Activated T-helper 2 cell treated with anti-CD3 and anti-CD28 coated beads, Interferon-gamma antibody, Interleukin-2, Interleukin-4, amounts not matched to agents 10 μg/mL and 5 μg/mL and 100 μg/mL, durations not matched to agents 14 hours and 24 hours and 36 hours (primary cell): ENCODE data around the gene TLR3. TPM values are rescaled to one million over a fixed set of nuclear protein-coding genes. Genes with fewer than 3 reads are reported as not detected.
"Not testable (repeated sequence)": the region's sequence is repeated elsewhere in the genome, so short reads cannot be mapped to it uniquely, and the experiment has no call there.

ENCODE experiments used
- DNase-seq: peaks from one replicate; pipeline ENCODE4 v3.0.0; 2021; ENCODE audit warnings: low spot score
- H3K27ac Mint-ChIP-seq: one replicate; pipeline ENCODE4 v1.8.0; 2021; ENCODE audit warnings: mixed read lengths
- H3K27me3 Mint-ChIP-seq: one replicate; pipeline ENCODE4 v1.8.0; 2021; ENCODE audit warnings: low read depth, mixed read lengths
- H3K36me3 Mint-ChIP-seq: one replicate; pipeline ENCODE4 v1.8.0; 2021; ENCODE audit warnings: low read depth, mixed read lengths
- H3K4me1 Mint-ChIP-seq: one replicate; pipeline ENCODE4 v1.8.0; 2021; ENCODE audit warnings: low read depth, mixed read lengths
- H3K4me3 Mint-ChIP-seq: one replicate; pipeline ENCODE4 v1.8.0; 2021; ENCODE audit warnings: low read depth, mild to moderate bottlenecking, moderate library complexity, mixed read lengths
- H3K9me3 Mint-ChIP-seq: one replicate; pipeline ENCODE4 v1.8.0; 2021; ENCODE audit warnings: mixed read lengths
- intact Hi-C: fragments of 100-400 bp; cut with micrococcal nuclease; formaldehyde crosslinking; loops from one replicate; pipeline ENCODE4 v1.15.1; 2023
- total RNA-seq: library from RNA; stranded (reverse); gene quantifications from 2 replicates; pipeline ENCODE4 v1.2.3, GENCODE V29; 2022

Gene TLR3
- total RNA-seq, 1 donor from 2014 or later, result not detected

DNA sequence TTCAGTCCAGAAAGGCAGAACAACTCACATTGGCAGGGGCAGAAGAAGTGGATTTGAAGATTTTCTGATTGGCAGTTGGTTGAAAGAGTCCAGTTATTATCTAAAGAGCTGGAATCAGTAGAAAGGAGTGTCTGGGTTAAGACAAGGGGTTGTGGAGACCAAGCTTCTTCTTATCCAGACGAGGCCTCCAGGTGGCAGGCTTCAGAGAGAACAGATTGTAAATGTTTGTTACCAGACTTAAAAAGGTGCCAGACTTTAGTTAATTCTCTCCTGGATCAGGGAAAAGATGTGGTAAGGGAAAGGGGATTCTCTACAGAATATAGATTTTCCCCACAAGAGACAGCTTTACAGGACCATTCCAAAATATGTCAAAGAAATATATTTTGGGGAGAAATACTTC lies 36.7 kb upstream of the TLR3 start:
- no peak for DNase-seq
- Mint-ChIP-seq H3K27ac (no peak overlapping the region), H3K4me1 (no peaks in the 10 kb centered on the region), H3K4me3 (no peak overlapping the region), H3K9me3 (no peaks in the 10 kb centered on the region), H3K27me3 (peaks cover 8% of the 10 kb centered on the region), H3K36me3 (no peaks in the 10 kb centered on the region)
- intact Hi-C loops, result no loop called here

- H3K27me3 Mint-ChIP-seq, result peaks cover 8% of the 10 kb centered on the region
- no peaks in the 10 kb centered on the region for H3K9me3 Mint-ChIP-seq
- intact Hi-C loops, result no loop called here
- H3K27ac Mint-ChIP-seq, result no peak overlapping the region
- H3K36me3 Mint-ChIP-seq, result no peaks in the 10 kb centered on the region
- no peak for DNase-seq
- no peak overlapping the region for H3K4me3 Mint-ChIP-seq
- no peaks in the 10 kb centered on the region for H3K4me1 Mint-ChIP-seq
Measured at GRCh38 chr4:186033027-186033426, 35.9 kb upstream of the TLR3 start.

GRCh38 chr4:186034613-186035012 lies 34.3 kb upstream of the TLR3 start:
- H3K4me3 Mint-ChIP-seq, intact Hi-C loops, H3K4me1 Mint-ChIP-seq, H3K27me3 Mint-ChIP-seq, H3K9me3 Mint-ChIP-seq, H3K27ac Mint-ChIP-seq, DNase-seq, H3K36me3 Mint-ChIP-seq: not testable (repeated sequence)

DNA sequence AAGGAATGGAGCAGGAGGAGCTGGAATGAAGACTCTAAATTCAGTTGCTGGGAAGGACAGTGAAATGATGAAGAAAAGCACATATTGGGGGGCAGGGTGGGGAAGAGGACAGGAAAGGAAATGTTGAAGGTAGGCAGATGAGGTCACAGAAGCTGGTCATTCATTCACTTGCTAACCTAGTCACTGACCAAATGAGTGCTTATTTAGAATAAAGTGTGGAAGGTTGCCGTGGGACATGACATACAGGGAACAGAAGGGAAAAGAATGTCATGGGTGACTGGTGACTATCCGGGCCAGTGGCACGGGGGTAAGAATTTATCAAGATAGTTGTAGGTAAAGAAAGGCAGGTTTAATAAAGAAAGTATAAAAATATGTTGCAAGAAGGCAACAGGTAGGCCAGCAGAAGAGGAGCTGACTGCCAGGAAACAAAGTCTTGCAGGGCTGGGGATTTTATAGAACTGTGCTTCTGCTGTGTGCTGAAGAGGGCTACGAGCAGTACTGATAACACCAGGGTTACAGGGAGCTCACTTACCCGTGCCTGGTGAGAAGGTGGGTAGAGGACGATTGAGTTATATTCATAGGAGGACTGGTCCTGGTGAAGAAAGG lies 31.9 kb upstream of the TLR3 start:
- H3K27me3 Mint-ChIP-seq, result peaks cover 6% of the 10 kb centered on the region

DNA sequence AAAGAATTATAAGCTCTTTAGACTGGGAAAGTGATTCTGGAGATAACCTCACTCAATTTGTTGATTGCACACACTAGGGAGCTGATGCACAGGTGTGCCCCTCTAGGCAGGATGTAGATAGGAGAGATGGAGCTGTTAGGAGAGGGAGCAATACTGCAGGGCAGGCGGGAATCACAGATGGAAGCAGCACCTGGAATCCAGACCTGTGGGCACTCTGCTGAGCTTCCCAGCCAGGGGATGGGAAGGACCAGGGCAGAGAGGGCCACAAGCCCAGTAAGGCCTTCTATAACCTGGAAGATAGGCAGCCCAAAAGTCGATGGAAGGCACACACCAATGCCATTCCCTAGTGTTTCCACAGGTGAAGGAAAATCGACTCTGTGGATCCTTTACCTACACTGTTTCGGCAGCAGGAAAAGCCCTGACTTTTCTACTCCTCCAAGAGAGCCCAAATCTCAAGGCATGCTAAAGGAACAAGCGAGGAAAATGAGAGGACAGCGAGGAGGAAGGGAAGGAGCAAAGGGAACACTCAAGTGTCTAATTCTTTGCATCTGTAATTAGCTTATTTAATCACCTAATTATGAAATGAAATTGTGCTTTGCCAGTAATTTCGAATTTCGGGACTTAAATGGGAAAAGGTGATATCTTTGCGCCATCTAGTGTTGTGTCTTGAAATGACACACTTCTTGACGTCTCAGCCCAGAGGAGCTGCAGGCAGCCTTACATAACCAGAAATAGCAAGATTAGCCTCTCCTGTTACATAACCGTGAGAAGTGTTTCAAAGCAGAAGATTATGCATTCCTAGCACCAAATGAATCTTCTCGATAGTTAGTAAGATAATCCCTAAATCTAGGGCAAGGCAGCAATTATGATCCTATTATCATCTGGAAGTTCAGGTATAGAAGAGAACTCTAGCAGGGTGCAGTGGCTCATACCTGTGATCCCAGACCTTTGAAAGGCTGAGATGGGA lies 31.0 kb upstream of the TLR3 start:
- no peaks in the 10 kb centered on the region for H3K36me3 Mint-ChIP-seq
- no peaks in the 10 kb centered on the region for H3K9me3 Mint-ChIP-seq
- peaks cover 6% of the 10 kb centered on the region for H3K27me3 Mint-ChIP-seq
- DNase-seq, result no peak
- H3K4me1 Mint-ChIP-seq, result no peaks in the 10 kb centered on the region
- no peak overlapping the region for H3K4me3 Mint-ChIP-seq
- intact Hi-C loops, result loop anchor here (2.0 kb wide), 1 partner anchor 397 kb away; no protein-coding TSS in a partner anchor
- no peak overlapping the region for H3K27ac Mint-ChIP-seq

More for the DNA sequence above, 31.9 kb upstream of the TLR3 start:
- Mint-ChIP-seq H3K9me3 (no peaks in the 10 kb centered on the region), H3K4me3 (no peak overlapping the region), H3K27ac (no peak overlapping the region), H3K36me3 (no peaks in the 10 kb centered on the region), H3K4me1 (no peaks in the 10 kb centered on the region)
- intact Hi-C loops, result no loop called here
- DNase-seq, result no peak

- no peak overlapping the region for H3K27ac Mint-ChIP-seq
- H3K27me3 Mint-ChIP-seq, result peaks cover 6% of the 10 kb centered on the region
- H3K4me3 Mint-ChIP-seq, result no peak overlapping the region
- H3K36me3 Mint-ChIP-seq, result no peaks in the 10 kb centered on the region
- no peaks in the 10 kb centered on the region for H3K9me3 Mint-ChIP-seq
- intact Hi-C loops, result loop anchor here (2.0 kb wide), 1 partner anchor 399 kb away; no protein-coding TSS in a partner anchor
- H3K4me1 Mint-ChIP-seq, result no peaks in the 10 kb centered on the region
- DNase-seq, result no peak
Measured at GRCh38 chr4:186039697-186040096, 29.3 kb upstream of the TLR3 start.

DNA sequence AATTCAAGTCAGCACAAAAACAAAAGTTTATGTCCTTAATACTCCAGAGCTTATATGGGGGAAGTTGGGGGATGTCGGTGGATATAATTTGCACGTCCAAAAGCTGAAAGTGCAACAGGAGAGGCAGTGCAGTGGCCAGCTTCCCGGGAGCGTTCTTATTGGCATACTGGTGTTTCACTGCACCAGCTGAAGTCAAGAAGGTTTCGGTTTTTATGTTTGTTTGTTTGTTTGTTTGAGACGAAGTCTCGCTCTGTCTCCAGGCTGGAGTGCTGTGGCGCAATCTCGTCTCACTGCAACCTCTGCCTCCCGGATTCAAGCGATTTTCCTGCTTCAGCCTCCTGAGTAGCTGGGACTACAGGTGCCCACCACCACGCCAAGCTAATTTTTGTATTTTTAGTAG lies 28.6 kb upstream of the TLR3 start:
- no peak for DNase-seq
- no peaks in the 10 kb centered on the region for H3K9me3 Mint-ChIP-seq
- no peak overlapping the region for H3K27ac Mint-ChIP-seq
- H3K27me3 Mint-ChIP-seq, result peaks cover 6% of the 10 kb centered on the region
- H3K4me1 Mint-ChIP-seq, result no peaks in the 10 kb centered on the region
- intact Hi-C loops, result no loop called here
- no peaks in the 10 kb centered on the region for H3K36me3 Mint-ChIP-seq
- no peak overlapping the region for H3K4me3 Mint-ChIP-seq

GRCh38 chr4:186047501-186047900 lies 21.5 kb upstream of the TLR3 start:
- H3K27ac Mint-ChIP-seq, DNase-seq, H3K27me3 Mint-ChIP-seq, intact Hi-C loops, H3K4me1 Mint-ChIP-seq, H3K4me3 Mint-ChIP-seq, H3K36me3 Mint-ChIP-seq, H3K9me3 Mint-ChIP-seq: not testable (repeated sequence)

DNA sequence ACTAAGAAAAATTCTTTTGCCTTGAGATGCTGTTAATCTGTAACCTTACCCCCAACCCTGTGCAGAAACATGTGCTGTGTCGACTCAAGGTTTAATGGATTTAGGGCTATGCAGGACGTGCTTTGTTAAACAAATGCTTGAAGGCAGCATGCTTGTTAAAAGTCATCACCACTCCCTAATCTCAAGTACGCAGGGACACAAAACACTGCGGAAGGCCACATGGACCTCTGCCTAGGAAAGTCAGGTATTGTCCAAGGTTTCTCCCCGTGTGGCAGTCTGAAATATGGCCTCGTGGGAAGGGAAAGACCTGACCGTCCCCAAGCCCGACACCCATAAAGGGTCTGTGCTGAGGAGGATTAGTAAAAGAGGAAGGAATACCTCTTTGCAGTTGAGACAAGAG lies 18.8 kb upstream of the TLR3 start:
- H3K9me3 Mint-ChIP-seq, H3K4me3 Mint-ChIP-seq, H3K4me1 Mint-ChIP-seq, intact Hi-C loops, H3K36me3 Mint-ChIP-seq, DNase-seq, H3K27ac Mint-ChIP-seq, H3K27me3 Mint-ChIP-seq: not testable (repeated sequence)

DNA sequence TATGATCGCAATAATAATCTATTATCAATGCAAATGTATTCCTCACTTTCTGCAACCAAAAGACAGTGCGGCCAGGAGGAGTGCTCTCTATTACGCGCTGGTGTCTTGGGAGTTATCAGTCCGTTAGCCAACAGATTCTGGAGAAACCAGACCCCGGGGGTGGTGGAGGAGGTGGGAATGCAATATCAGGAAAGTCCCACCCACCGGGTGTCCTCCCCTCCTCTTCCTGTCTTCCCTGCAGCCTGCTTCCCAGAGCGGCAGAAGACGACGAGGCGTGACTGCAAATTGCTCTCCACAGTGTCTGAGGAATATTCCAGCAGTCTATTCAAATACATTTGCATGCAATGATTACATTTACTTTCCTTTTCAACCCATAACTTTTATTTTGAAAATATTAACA lies 17.9 kb upstream of the TLR3 start:
- Mint-ChIP-seq H3K36me3 (no peaks in the 10 kb centered on the region), H3K27ac (no peak overlapping the region), H3K9me3 (no peaks in the 10 kb centered on the region), H3K27me3 (no peaks in the 10 kb centered on the region), H3K4me3 (no peak overlapping the region), H3K4me1 (no peaks in the 10 kb centered on the region)
- no peak for DNase-seq
- intact Hi-C loops, result no loop called here

GRCh38 chr4:186058253-186058979 lies 10.5 kb upstream of the TLR3 start:
- Mint-ChIP-seq H3K27ac (no peak overlapping the region), H3K36me3 (no peaks in the 10 kb centered on the region), H3K9me3 (peaks cover 8% of the 10 kb centered on the region), H3K27me3 (peaks cover 9% of the 10 kb centered on the region), H3K4me3 (no peak overlapping the region), H3K4me1 (no peaks in the 10 kb centered on the region)
- DNase-seq, result no peak
- intact Hi-C loops, result no loop called here

DNA sequence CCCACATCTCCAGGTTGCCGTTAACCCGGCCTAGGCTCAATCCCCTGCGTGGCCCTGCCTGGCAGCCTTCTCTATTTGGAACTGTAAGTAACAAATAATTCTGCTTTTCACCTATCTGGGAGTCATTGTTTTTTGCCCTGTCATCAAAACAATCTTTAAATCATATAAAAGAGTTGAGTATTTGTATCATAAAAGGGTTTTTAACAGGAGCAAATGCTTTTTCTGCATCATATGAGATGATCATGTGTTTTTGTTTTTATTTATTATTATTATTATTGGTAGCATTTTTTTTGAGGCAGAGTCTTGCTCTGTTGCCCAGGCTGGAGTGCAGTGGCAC lies 10.0 kb upstream of the TLR3 start:
- Mint-ChIP-seq H3K27ac (no peak overlapping the region), H3K27me3 (peaks cover 12% of the 10 kb centered on the region), H3K4me1 (no peaks in the 10 kb centered on the region), H3K36me3 (no peaks in the 10 kb centered on the region), H3K9me3 (peaks cover 8% of the 10 kb centered on the region), H3K4me3 (no peak overlapping the region)
- intact Hi-C loops, result no loop called here
- DNase-seq, result no peak

DNA sequence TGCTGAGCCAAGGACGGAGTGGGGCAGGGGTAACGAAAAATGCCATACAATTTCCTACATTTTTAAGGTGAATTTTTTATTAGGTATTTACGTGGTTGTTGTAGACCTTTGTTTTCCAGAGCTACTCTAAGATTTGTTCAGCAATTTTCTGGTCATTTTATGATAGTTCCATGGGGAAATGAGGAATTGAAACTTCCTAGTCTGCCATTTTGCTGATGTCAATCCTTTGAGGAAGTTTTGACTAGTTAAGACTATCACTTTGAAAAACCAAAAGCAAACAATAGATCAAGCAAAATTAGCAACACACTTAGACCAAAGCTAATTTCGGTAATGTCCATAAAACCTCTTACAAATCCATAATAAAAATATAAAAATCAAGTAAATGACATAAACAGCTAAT lies 7.0 kb upstream of the TLR3 start:
- intact Hi-C loops, result no loop called here
- Mint-ChIP-seq H3K27ac (no peak overlapping the region), H3K4me1 (no peaks in the 10 kb centered on the region), H3K4me3 (no peak overlapping the region), H3K36me3 (no peaks in the 10 kb centered on the region), H3K27me3 (peaks cover 14% of the 10 kb centered on the region), H3K9me3 (peaks cover 8% of the 10 kb centered on the region)
- no peak for DNase-seq
